CD4-positive, alpha-beta T cell (primary cell): ENCODE measurements around the gene STEAP1. TPM values are rescaled to one million over a fixed set of nuclear protein-coding genes. Genes with fewer than 3 reads are reported as not detected.

ENCODE experiments used
- ATAC-seq: fragments of 200-7000 bp; cut with Tn5 transposase; one replicate; pipeline ENCODE4 v1.10.0; 2022; ENCODE audit warnings: mild to moderate bottlenecking; ENCODE audit not compliant: poor library complexity
- CTCF ChIA-PET: fragments of 350-600 bp; sonication (Branson Sonifier 250); formaldehyde crosslinking; loops from one replicate; lab custom pipeline; 2021; ENCODE audit warnings: antibody characterized with exemption, inconsistent platforms; lab: Charles Lee
- POLR2A ChIA-PET: fragments of 350-600 bp; sonication (Branson Sonifier 250); formaldehyde crosslinking; loops from one replicate; lab custom pipeline; 2021; ENCODE audit warnings: antibody characterized with exemption, inconsistent platforms; lab: Charles Lee
- DNase-seq, 14 experiments: peaks; one replicate each; pipeline ENCODE4 v3.0.0-alpha.2; 2013 to 2020; ENCODE audit warnings: mixed read lengths in 2 of 14
- H3K27ac ChIP-seq, 2 donors: one replicate each; pipeline versions ENCODE4 v1.5.1 to v1.7.0; 2013; ENCODE audit warnings: low read length in 2 of 2, low read depth in 1 of 2, mild to moderate bottlenecking in 1 of 2
- H3K27me3 ChIP-seq, 2 experiments: 1 replicate in 1 of 2; 2 replicates in 1 of 2; pipeline versions ENCODE4 v1.6.1 to v1.7.0; 2013; ENCODE audit warnings: low read length in 2 of 2, control low read depth in 1 of 2, mild to moderate bottlenecking in 1 of 2, moderate library complexity in 1 of 2; ENCODE audit not compliant: insufficient read depth in 2 of 2, control insufficient read depth in 1 of 2
- H3K36me3 ChIP-seq: one replicate; pipeline ENCODE4 v1.6.1; 2013; ENCODE audit warnings: low read length, control low read depth; ENCODE audit not compliant: insufficient read depth
- H3K4me1 ChIP-seq: one replicate; pipeline ENCODE4 v1.6.1; 2013; ENCODE audit warnings: low read length, control low read depth; ENCODE audit not compliant: insufficient read depth
- H3K4me3 ChIP-seq: one replicate; pipeline ENCODE4 v1.5.1; 2013; ENCODE audit warnings: mild to moderate bottlenecking, low read length, moderate library complexity
- H3K9me3 ChIP-seq, 2 experiments: 1 replicate in 1 of 2; 2 replicates in 1 of 2; pipeline versions ENCODE4 v1.6.1 to v1.7.0; 2013; ENCODE audit warnings: low read length in 2 of 2, mild to moderate bottlenecking in 2 of 2, control low read depth in 1 of 2, moderate library complexity in 1 of 2; ENCODE audit not compliant: control insufficient read depth in 1 of 2, insufficient read depth in 1 of 2
- H3K27ac Mint-ChIP-seq: one replicate; pipeline ENCODE4 v1.8.0; 2020; ENCODE audit warnings: mixed read lengths
- H3K27me3 Mint-ChIP-seq: one replicate; pipeline ENCODE4 v1.8.0; 2021; ENCODE audit warnings: mixed read lengths
- H3K36me3 Mint-ChIP-seq: one replicate; pipeline ENCODE4 v1.8.0; 2021; ENCODE audit warnings: low read depth, mixed read lengths
- H3K4me1 Mint-ChIP-seq: one replicate; pipeline ENCODE4 v1.8.0; 2021; ENCODE audit warnings: low read depth, mixed read lengths
- H3K4me3 Mint-ChIP-seq: one replicate; pipeline ENCODE4 v1.8.0; 2020; ENCODE audit warnings: mild to moderate bottlenecking, mixed read lengths
- H3K9me3 Mint-ChIP-seq: one replicate; pipeline ENCODE4 v1.8.0; 2020; ENCODE audit warnings: mixed read lengths
- intact Hi-C, 2 experiments: fragments of 100-400 bp; cut with DNase I in 1 of 2; cut with micrococcal nuclease in 1 of 2; formaldehyde crosslinking; loops; one replicate each; pipeline versions ENCODE4 v1.15.1 to v1.9.0; 2023 to 2025; cut with DNase I, micrococcal nuclease
- total RNA-seq, 174 experiments: library from RNA in 2 of 174; stranded (reverse) in 2 of 174; gene quantifications; one replicate each; pipeline ENCODE4 v1.2.3 and lab custom pipeline; 2021 to 2026
- TF ChIP-seq, protein P1 (sequence below): fragments of 200-600 bp; IDR thresholded peaks from one replicate; pipeline ENCODE4 v1.8.0; 2022; ENCODE audit warnings: antibody characterized with exemption, mild to moderate bottlenecking

STEAP1 gene
- total RNA-seq, 2 experiments from 2014 or later, result not detected

DNA sequence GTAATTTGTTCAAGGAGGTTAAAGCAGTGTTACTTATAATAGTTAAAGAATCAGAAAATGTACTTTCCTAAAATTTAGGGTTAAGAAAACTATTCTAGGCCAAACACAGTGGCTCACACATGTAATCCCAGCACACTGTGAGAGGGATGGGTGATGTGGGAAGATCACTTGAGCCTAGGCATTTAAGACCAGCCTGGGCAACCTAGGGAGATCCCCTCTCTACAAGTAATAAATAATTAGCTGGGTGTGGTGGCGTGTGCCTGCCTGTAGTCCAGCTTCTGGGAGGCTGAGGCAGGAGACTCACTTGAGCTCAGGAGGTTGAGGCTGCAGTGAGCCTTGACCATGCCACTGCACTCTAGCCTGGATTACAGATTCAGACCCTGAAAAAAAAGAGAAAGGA lies 53.7 kb downstream of the STEAP1 start:
- no peak for DNase-seq
- POLR2A ChIA-PET, result no interaction called here
- H3K36me3 ChIP-seq, result no peaks in the 10 kb centered on the region
- intact Hi-C loops, result no loop called here
- peaks cover 19% of the 10 kb centered on the region for H3K27me3 Mint-ChIP-seq
- no peak overlapping the region for H3K27ac Mint-ChIP-seq
- H3K27me3 ChIP-seq, result peaks cover 19 to 26% of the 10 kb centered on the region in 2 experiments
- H3K4me1 Mint-ChIP-seq, result peaks cover 5% of the 10 kb centered on the region
- H3K4me3 Mint-ChIP-seq, result no peak overlapping the region
- H3K36me3 Mint-ChIP-seq, result no peaks in the 10 kb centered on the region
- CTCF ChIA-PET, result no interaction called here
- H3K9me3 ChIP-seq, result no peaks in the 10 kb centered on the region
- TF ChIP-seq, protein P1, sequence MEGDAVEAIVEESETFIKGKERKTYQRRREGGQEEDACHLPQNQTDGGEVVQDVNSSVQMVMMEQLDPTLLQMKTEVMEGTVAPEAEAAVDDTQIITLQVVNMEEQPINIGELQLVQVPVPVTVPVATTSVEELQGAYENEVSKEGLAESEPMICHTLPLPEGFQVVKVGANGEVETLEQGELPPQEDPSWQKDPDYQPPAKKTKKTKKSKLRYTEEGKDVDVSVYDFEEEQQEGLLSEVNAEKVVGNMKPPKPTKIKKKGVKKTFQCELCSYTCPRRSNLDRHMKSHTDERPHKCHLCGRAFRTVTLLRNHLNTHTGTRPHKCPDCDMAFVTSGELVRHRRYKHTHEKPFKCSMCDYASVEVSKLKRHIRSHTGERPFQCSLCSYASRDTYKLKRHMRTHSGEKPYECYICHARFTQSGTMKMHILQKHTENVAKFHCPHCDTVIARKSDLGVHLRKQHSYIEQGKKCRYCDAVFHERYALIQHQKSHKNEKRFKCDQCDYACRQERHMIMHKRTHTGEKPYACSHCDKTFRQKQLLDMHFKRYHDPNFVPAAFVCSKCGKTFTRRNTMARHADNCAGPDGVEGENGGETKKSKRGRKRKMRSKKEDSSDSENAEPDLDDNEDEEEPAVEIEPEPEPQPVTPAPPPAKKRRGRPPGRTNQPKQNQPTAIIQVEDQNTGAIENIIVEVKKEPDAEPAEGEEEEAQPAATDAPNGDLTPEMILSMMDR, result no peak
- ATAC-seq, result no peak
- H3K9me3 Mint-ChIP-seq, result no peaks in the 10 kb centered on the region
- no peak overlapping the region for H3K27ac ChIP-seq
- H3K4me1 ChIP-seq, result peaks cover 3% of the 10 kb centered on the region
- no peak overlapping the region for H3K4me3 ChIP-seq

GRCh38 chr7:90209776-90210175 lies 55.5 kb downstream of the STEAP1 start:
- H3K4me3 Mint-ChIP-seq, result no peak overlapping the region
- Histone ChIP-seq H3K4me1 (peaks cover 3% of the 10 kb centered on the region), H3K36me3 (no peaks in the 10 kb centered on the region), H3K9me3 (no peaks in the 10 kb centered on the region), H3K4me3 (no peak overlapping the region), H3K27me3 (peaks cover 29 to 40% of the 10 kb centered on the region in 2 experiments), H3K27ac (no peak overlapping the region)
- H3K27ac Mint-ChIP-seq, result no peak overlapping the region
- POLR2A ChIA-PET, result no interaction called here
- CTCF ChIA-PET, result no interaction called here
- TF ChIP-seq, protein P1, result no peak
- peaks cover 5% of the 10 kb centered on the region for H3K4me1 Mint-ChIP-seq
- peaks cover 19% of the 10 kb centered on the region for H3K27me3 Mint-ChIP-seq
- intact Hi-C loops, result no loop called here
- no peaks in the 10 kb centered on the region for H3K36me3 Mint-ChIP-seq
- ATAC-seq (no peak), DNase-seq (no peak)
- H3K9me3 Mint-ChIP-seq, result no peaks in the 10 kb centered on the region

GRCh38 chr7:90210475-90210874 lies 56.2 kb downstream of the STEAP1 start:
- Histone ChIP-seq H3K9me3 (no peaks in the 10 kb centered on the region), H3K36me3 (no peaks in the 10 kb centered on the region), H3K4me1 (peaks cover 3% of the 10 kb centered on the region), H3K4me3 (no peak overlapping the region), H3K27me3 (peaks cover 31 to 42% of the 10 kb centered on the region in 2 experiments), H3K27ac (no peak overlapping the region)
- TF ChIP-seq, protein P1, result no peak
- Mint-ChIP-seq H3K36me3 (no peaks in the 10 kb centered on the region), H3K4me1 (peaks cover 5% of the 10 kb centered on the region), H3K4me3 (no peak overlapping the region), H3K9me3 (no peaks in the 10 kb centered on the region), H3K27me3 (peaks cover 19% of the 10 kb centered on the region), H3K27ac (no peak overlapping the region)
- ChIA-PET POLR2A (no interaction called here), CTCF (no interaction called here)
- DNase-seq, result no peak
- ATAC-seq, result no peak
- intact Hi-C loops, result no loop called here
